ENCODE measurements around the gene KANSL1. TPM values are rescaled to one million over a fixed set of nuclear protein-coding genes. Genes with fewer than 3 reads are reported as not detected.

The KANSL1 gene
- total and polyA plus RNA-seq, 2 experiments from 2014 or later = 37.3 to 84.3 TPM

GRCh38 chr17:46170639-46171429, 22.4 kb downstream of the KANSL1 start:
- Histone ChIP-seq H3K9me2 (replicated peaks; ENCODE audit: insufficient read depth) (no peaks in the 10 kb centered on the region), H3K4me2 (no peak overlapping the region), H3K79me2 (peaks cover 100% of the 10 kb centered on the region), H3K27ac (no peak overlapping the region), H2AFZ (no peak overlapping the region), H3K4me1 (ENCODE audit: insufficient read depth) (peaks cover 25% of the 10 kb centered on the region), H4K20me1 (ENCODE audit: insufficient read depth, poor library complexity, severe bottlenecking) (peaks cover 100% of the 10 kb centered on the region), H3K9me3 (ENCODE audit: low read depth) (no peaks in the 10 kb centered on the region), H3K36me3 (replicated peaks; ENCODE audit: insufficient read depth, low read depth) (no peaks in the 10 kb centered on the region), H3K27me3 (no peaks in the 10 kb centered on the region), H3K4me3 (no peak overlapping the region)
- no peak for DNase-seq (ENCODE audit: low spot score)
- WGBS (ENCODE audit: low lambda C conversion rate, missing lambda C conversion rate) = 96% methylated on average over 11 of the region's 11 CpGs
- TF ChIP-seq EZH2phosphoT487 (IDR thresholded peaks at IDR 0.05; ENCODE audit: low read depth, severe bottlenecking, unreplicated experiment) = no peak
- no peak for TF ChIP-seq CTCF (IDR thresholded peaks at IDR 0.05; ENCODE audit: poor library complexity)
- TF ChIP-seq EZH2 (IDR thresholded peaks at IDR 0.05; ENCODE audit: borderline replicate concordance) = no peak

GRCh38 chr17:46169913-46170638, 23.2 kb downstream of the KANSL1 start:
- Histone ChIP-seq H3K4me1 (ENCODE audit: insufficient read depth) (peaks cover 25% of the 10 kb centered on the region), H3K27ac (no peak overlapping the region), H3K4me2 (no peak overlapping the region), H2AFZ (no peak overlapping the region), H3K4me3 (no peak overlapping the region), H3K79me2 (peaks cover 100% of the 10 kb centered on the region), H3K27me3 (no peaks in the 10 kb centered on the region), H4K20me1 (ENCODE audit: insufficient read depth, poor library complexity, severe bottlenecking) (peaks cover 100% of the 10 kb centered on the region), H3K9me3 (ENCODE audit: low read depth) (no peaks in the 10 kb centered on the region), H3K9me2 (replicated peaks; ENCODE audit: insufficient read depth) (no peaks in the 10 kb centered on the region), H3K36me3 (replicated peaks; ENCODE audit: insufficient read depth, low read depth) (no peaks in the 10 kb centered on the region)
- 85% methylated on average over 9 of the region's 9 CpGs for WGBS (ENCODE audit: low lambda C conversion rate, missing lambda C conversion rate)
- DNase-seq (ENCODE audit: low spot score) = no peak
- no peak for TF ChIP-seq EZH2 (IDR thresholded peaks at IDR 0.05; ENCODE audit: borderline replicate concordance)
- TF ChIP-seq EZH2phosphoT487 (IDR thresholded peaks at IDR 0.05; ENCODE audit: low read depth, severe bottlenecking, unreplicated experiment) = no peak
- no peak for TF ChIP-seq CTCF (IDR thresholded peaks at IDR 0.05; ENCODE audit: poor library complexity)

- no peak overlapping the region for H3K4me3 ChIP-seq
- H3K4me2 ChIP-seq = peak overlapping the region; percentile 35
- no peak for TF ChIP-seq CTCF (IDR thresholded peaks at IDR 0.05; ENCODE audit: poor library complexity)
- TF ChIP-seq EZH2 (IDR thresholded peaks at IDR 0.05; ENCODE audit: borderline replicate concordance) = no peak
- TF ChIP-seq EZH2phosphoT487 (IDR thresholded peaks at IDR 0.05; ENCODE audit: low read depth, severe bottlenecking, unreplicated experiment) = no peak
- H3K27ac ChIP-seq = peak overlapping the region; percentile 17
- H3K9me3 ChIP-seq (ENCODE audit: low read depth) = no peaks in the 10 kb centered on the region
- H3K79me2 ChIP-seq = peaks cover 100% of the 10 kb centered on the region
- DNase-seq (ENCODE audit: low spot score) = peak; percentile 31
- WGBS (ENCODE audit: low lambda C conversion rate, missing lambda C conversion rate) = 77% methylated on average over 14 of the region's 14 CpGs
- H3K4me1 ChIP-seq (ENCODE audit: insufficient read depth) = peaks cover 38% of the 10 kb centered on the region
- H3K36me3 ChIP-seq (replicated peaks; ENCODE audit: insufficient read depth, low read depth) = no peaks in the 10 kb centered on the region
- peaks cover 100% of the 10 kb centered on the region for H4K20me1 ChIP-seq (ENCODE audit: insufficient read depth, poor library complexity, severe bottlenecking)
- H3K27me3 ChIP-seq = no peaks in the 10 kb centered on the region
- no peaks in the 10 kb centered on the region for H3K9me2 ChIP-seq (replicated peaks; ENCODE audit: insufficient read depth)
- no peak overlapping the region for H2AFZ ChIP-seq
Measured at GRCh38 chr17:46167826-46168569, 25.2 kb downstream of the KANSL1 start.

Measured in hepatocyte (in vitro differentiated cells).